GM19468 (cell line): ENCODE results near the gene PGAP2.
"Not testable (repeated sequence)": the region's sequence is repeated elsewhere in the genome, so short reads cannot be mapped to it uniquely, and the experiment has no call there.

Source experiments
- ATAC-seq: cut with Tn5 transposase; IDR thresholded peaks from one replicate; pipeline ENCODE4 v1.9.1; 2021; ENCODE audit warnings: mild to moderate bottlenecking, moderate library complexity, moderate number of reproducible peaks; ENCODE audit not compliant: unreplicated experiment; ENCODE audit errors: extremely low read depth

Gene PGAP2

GRCh38 chr11:3807909-3808860 is at the start of gene PGAP2:
PGAP2 (plus strand) TSS chr11:3808560; CDS start chr11:3811260, 2,700 bp downstream.
- no peak for ATAC-seq

GRCh38 chr11:3764266-3764665 is 44.1 kb upstream of the PGAP2 start:
- ATAC-seq: no peak

- not testable (repeated sequence) for ATAC-seq
Measured at GRCh38 chr11:3766836-3767235, 41.5 kb upstream of the PGAP2 start.

- no peak for ATAC-seq
Measured at GRCh38 chr11:3767536-3767935, 40.8 kb upstream of the PGAP2 start.

- ATAC-seq: no peak
Measured at GRCh38 chr11:3773180-3773579, 35.2 kb upstream of the PGAP2 start.

DNA sequence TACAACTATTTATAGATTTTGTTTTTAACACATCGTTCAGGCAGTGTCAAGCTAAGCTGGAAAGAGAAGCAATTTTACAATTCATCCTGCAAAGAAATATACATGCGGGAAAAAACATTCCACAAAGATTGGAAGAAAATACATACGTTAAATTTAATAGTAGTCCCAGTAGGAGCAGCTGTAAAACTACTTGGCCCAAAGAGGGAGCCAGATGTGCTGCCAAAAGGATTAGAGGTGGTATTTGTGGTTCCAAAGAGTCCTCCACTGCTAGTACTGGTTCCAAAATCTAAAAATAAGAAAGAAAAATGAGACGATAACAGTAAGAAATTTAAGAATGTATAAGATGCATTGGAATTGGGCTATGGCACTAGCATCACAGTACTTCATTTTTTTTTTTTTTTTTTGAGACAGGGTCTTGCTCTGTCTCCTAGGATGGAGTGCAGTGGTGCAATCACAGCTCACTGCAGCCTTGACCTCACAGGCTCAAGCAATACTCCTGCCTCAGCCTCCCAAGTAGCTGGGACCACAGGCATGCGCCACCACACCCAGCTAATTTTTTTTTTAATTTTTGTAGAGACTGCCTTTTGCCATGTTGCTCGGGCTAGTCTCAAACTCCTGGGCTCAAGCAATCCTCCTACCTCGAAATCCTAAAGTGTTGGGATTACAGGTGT is 32.5 kb upstream of the PGAP2 start:
- ATAC-seq: no peak

- no peak for ATAC-seq
Measured at GRCh38 chr11:3781423-3781822, 26.9 kb upstream of the PGAP2 start.

- no peak for ATAC-seq
Measured at GRCh38 chr11:3782963-3783362, 25.4 kb upstream of the PGAP2 start.

DNA sequence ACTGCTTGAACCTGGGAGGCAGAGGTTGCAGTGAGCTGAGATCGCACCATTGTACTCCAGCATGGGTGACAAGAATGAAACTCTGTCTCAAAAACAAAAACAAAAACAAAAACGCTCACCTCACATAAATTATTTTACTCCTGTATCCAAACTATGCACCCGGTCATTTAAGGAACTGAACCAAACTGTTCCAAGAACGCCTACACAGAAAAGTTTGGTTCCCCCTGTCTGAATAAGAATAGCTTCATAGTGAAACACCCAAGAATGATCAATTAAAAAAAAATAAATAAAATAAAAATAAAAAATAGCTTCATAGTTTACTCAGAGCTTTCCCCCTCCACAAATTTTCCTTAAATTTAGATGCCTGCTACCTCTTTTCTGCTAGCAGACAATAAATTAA is 24.7 kb upstream of the PGAP2 start:
- no peak for ATAC-seq

DNA sequence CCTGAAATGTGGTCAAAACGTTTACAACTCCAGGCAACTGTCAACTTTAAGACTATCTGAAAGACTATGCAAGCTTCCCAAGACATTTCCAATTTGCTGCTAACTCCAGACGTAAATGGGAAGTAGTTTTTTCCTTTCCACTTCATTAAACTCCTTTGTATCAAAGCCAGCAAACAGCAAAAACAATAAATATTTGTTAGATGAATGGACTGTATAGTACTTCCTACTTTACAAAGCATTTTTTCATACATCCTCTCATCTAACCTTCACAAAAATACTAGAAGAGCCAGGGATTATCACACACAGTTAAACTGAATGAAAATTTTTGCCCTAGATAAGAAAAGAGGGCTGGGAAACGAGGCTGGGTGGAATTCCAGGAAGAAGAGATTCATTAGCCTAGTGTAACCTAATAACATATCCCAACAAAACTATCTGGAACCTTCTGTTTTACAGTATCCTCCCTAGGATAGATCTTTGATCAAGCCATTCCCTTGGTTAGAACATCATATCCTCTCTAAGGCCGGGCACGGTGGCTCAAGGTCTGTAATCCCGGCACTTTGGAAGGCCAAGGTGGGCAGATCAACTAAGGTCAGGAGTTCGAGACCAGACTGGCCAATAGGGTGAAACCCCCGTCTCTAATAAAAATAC is 21.5 kb upstream of the PGAP2 start:
- ATAC-seq: no peak

- not testable (repeated sequence) for ATAC-seq
Measured at GRCh38 chr11:3794387-3794786, 14.0 kb upstream of the PGAP2 start.

DNA sequence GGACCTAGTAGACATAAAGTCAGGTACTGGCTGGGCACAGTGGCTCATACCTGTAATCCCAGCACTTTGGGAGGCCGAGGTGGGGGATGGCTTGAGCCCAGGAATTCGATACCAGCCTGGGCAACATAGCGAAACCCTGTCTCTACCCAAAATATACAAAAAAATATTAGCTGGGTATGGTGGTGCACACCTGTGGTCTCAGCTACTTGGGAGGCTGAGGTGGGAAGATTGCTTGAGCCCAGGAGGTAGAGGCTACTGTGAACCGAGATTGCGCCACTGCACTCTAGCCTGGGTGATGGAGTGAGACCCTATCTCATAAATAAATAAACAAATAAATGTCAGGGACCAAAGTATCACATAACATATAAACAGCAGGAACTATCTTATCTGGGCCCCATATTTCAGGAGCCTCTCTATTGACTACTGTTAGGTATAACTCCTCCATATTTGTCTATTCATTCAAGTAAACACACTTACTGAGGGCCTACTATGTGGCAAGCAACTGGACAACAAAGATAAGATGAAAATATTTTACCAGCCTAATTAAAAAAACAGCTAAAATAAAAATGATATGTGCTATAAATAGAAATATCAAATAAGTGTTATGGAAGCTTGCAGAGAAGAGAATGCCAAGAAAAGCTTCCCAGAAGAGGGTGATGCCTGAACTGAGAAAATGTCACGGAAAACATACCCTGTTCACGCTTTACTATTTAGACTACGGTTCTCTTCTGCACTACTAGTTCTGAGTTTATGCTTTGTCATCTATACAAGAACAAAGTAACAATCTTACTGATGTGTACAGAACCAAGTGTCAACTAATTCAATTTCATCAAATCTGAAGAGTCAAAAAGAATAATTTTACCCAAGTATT is 13.0 kb upstream of the PGAP2 start:
- no peak for ATAC-seq

DNA sequence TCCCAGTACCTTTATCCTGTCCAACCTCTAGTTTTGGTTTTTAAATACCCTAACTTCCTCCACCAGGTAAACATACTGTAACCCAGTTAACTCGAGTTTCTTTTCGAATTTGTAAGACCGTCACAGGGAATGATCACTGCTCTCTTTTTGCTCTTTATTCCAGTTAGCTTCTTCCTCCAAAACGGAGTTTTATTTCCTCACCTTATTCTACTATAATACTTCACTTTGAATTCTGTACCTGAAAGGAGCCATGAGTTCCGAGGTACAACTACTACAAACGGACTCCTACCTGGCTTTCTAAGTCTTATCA is 12.4 kb upstream of the PGAP2 start:
- ATAC-seq: no peak

GRCh38 chr11:3796346-3796745 is 12.0 kb upstream of the PGAP2 start:
- no peak for ATAC-seq

DNA sequence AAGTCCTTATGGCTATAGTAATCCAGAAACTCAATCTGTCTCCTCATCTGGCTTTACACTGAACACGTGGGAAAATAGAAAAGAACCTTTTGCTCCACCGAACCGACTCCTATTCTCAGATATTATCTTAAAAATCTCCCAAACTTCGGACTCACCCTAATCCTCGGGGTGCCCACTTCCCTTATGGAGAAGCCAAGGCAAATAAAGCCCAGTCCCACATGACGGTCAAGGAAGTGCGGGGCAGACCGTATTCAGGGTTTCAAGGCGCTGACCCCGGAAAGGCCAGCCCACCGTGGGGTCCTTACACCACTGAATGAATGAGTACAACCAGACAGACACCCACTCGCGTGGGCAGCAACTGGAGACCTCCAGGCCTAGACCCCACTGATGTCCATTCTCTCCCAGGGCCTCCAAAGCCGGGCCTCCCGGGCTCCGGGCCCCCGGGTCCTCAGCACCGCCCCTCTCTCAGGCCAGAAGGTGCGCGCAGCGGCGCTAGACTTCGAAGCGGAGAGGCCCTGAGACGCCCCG is 11.5 kb upstream of the PGAP2 start:
- no peak for ATAC-seq

- peak; percentile 87 for ATAC-seq
Measured at GRCh38 chr11:3797329-3798090, 10.8 kb upstream of the PGAP2 start, which contains the start of gene NUP98. NUP98 (minus strand) TSS chr11:3797554; CDS start chr11:3782117, 15,437 bp downstream.

DNA sequence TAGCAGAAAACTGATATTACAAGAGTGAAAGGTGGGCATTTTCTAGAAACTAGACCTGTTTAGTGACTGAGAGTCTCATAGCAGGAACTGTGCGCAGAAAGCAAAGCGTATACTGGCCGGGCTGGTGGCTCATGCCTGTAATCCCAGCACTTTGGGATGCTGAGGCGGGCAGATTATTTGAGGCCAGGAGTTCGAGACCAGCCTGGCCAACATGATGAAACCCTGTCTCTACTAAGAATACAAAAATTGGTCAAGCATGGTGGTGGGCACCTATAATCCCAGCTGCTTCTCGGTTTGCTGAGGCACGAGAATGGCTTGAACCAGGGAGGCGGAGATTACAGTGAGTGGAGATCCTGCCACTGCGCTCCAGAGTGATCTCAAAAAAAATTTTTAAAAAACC is 9.2 kb upstream of the PGAP2 start:
- ATAC-seq: no peak

DNA sequence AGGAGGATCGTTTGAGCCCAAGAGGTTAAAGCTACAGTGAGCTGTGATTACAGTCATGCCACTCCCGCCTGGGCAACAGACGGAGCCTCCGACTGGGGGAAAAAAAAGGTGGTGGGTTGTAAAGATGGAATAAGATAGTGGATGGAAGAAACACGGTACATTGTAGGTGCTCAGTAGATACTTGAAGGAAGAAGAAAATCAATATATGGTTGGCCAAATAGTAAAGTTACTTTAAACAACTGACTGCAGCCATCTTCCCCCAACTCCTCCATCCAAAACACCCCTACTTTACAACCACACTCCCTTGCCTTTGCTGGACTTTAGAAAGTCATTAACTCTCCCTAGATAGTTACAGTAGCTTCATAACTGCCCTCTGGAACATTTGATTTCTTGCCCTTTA is 8.5 kb upstream of the PGAP2 start:
- no peak for ATAC-seq
